Limb (tissue), 2 donors: ENCODE measurements around the gene IRGQ.
"Not testable (repeated sequence)": the region's sequence is repeated elsewhere in the genome, so short reads cannot be mapped to it uniquely, and the experiment has no call there.

Experiments used
- DNase-seq, 2 donors: peaks; one replicate each; pipeline ENCODE4 v3.0.0-alpha.2; 2016; ENCODE audit errors: extremely low spot score in 2 of 2

Gene IRGQ

DNA sequence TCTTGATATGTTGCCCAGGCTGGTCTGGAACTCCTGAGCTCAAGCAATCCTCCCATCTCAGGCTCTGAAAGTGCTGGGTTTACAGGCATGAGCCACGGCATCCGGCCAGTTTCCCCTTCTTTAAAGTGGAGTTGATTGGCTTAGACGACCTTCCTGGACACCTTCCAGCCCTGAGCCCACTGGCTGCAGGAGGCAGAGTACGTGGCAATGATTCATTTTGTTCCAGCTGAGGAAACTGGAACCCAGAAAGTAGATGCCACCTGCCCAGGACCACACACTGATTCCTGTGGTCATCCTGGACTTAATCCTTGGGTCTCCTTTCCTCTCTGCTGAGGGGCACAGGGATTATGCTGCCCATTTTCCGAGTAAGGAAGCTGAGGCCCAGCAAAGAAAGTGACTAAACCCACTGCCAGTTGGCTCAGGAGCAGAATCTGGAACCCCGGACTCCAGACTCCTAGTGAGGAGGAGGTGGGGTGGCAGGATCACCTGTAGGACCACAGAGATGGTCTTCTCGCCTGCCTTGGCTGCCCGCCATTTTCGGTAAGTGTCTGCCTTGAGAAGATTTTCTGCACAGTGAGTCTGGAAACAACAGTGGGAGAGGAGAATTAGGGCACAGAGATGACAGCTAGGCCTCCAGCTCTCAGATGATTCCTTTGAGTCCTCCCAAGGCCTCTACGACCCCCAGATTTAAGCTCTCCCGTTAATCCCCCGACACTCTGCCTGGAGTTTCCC lies 21.3 kb downstream of the IRGQ start:
- no peak for DNase-seq

DNA sequence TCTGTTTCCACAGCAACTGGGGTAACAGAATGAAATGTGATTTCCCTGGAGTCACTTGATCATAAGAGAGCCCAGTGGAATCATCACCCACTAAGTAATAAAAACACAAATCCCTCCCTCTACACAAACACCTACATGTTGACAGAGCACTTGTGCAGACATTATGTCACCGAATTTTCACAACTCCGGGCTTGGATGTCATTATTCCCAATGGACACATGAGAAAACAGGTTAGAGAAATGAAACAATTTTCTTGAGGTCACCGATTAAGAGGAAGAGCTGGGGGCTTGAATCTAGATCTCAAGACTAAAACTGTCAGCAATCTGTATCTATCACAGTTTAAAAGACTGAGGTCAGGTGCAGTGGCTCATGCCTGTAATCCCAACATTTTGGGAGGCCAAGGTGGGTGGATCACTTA lies 23.8 kb downstream of the IRGQ start:
- no peak for DNase-seq

- DNase-seq, result no peak
Observed at GRCh38 chr19:43570174-43570791, 25.7 kb downstream of the IRGQ start.

GRCh38 chr19:43569657-43570056 lies 26.3 kb downstream of the IRGQ start:
- no peak for DNase-seq

- DNase-seq, result no peak
Observed at GRCh38 chr19:43564800-43565199, 31.1 kb downstream of the IRGQ start.

- no peak for DNase-seq
Observed at GRCh38 chr19:43563816-43564457, 32.0 kb downstream of the IRGQ start.

GRCh38 chr19:43562698-43563241 lies 33.2 kb downstream of the IRGQ start:
- no peak for DNase-seq

GRCh38 chr19:43562226-43562697 lies 33.7 kb downstream of the IRGQ start:
- DNase-seq, result no peak

DNA sequence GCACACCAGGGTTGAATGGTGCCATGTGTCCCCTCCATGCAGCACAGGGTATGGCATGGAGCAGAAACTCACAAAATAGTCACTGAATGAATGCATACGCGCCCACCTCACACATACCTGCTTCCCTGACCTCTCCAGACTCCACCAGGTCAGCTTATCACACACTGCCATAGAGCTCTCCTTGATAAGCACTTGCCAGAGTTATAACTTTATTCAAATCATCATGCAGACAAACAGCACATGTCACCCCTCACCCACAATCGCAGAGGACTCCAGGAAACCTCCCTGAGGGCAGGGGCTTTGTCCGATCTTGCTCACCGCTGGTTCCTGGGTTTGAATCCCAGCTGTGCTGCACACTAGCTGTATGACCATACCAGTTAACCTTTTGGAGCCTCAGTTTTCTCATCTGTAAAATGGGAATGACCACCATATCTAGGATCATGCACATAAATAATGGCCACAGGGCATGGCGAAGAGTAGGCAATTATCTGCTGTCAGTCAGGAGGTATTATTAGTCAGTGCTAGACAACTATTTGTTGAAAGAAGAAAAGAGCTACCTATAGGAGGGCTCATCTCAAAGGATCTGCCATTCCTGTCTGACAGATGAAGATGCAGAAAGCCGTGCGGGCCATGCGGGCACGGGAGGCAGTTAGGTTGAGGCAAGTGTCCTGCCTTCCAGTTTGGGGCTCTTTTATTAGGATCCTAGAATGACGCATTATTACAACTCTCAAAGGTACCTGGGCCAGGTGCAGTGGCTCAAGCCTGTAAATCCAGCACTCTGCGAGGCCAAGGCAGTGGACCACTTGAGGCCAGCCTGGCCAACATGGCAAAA lies 34.6 kb downstream of the IRGQ start:
- DNase-seq, result no peak

GRCh38 chr19:43560687-43561086 lies 35.2 kb downstream of the IRGQ start:
- DNase-seq, result no peak

- DNase-seq, result peak in 1 of 2 donors; percentile 83
Observed at GRCh38 chr19:43555185-43555770, 40.7 kb downstream of the IRGQ start.

DNA sequence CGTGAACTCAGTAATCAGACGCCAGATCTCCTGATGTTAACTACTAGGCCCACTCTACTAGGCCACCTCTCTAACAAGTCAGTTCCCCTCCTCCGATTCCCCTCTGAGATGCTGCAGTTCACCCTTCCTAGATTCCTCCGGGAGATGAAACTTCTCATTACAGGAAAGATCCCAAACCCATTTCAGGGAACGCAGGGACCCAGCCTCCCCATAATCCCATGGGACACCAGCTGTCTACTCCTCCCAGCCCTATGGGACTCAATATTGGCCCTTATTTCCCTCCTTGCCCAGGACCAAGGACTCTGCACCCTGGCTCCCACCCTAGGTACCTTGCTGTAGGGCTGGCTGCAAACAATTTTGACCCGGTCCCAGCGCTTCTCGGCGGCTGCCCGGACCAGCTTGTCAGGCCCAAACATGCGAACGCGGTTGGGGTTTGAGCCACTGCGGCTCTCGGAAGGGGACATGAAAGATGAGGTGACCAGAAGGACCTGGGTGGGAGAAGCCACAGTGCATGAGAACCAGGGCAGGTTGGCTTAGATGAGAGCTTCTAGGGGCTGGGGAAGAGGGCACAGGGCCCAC lies 41.5 kb downstream of the IRGQ start:
- no peak for DNase-seq

- no peak for DNase-seq
Observed at GRCh38 chr19:43553656-43554055, 42.3 kb downstream of the IRGQ start.

GRCh38 chr19:43552616-43553015 lies 43.3 kb downstream of the IRGQ start:
- no peak for DNase-seq

- DNase-seq, result no peak
Observed at GRCh38 chr19:43552198-43552450, 43.8 kb downstream of the IRGQ start.

DNA sequence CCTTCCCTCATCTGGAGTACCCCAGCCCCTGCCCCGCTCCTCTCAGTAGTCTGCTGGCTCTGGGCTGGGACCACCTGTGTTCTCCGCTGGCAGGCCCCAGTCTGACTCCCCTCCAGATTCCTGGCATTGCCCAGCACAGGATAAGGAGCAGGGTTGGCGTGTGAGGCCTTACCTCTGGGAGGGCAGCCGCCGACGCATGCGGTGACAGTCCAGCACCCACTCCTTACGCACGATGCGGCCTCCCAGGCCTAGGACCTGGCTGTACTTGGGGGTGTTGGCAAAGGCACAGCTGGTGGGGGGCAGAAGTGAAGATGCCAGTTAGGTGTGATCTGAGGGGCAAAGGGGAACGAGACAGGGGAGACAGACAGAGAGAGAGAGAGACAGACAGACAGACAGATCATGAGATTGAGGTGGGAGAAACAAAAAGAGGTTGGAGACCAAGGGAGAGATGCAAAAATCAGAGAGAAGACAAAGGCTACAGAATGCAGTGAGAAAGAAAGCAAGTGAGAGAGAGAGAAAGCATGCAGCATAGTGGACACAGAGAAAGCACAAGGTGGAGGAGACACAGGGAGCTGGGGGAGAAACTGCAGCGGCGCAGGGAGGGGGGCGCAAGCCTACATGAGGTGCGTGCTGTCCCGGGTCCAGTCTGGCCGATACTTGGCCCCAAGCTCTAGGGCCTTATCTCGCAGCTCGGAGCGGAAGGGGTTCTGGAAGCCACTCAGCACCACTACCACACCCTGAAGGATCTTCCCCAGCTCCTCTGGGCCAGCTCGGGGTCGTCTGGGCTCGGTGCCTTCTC lies 44.3 kb downstream of the IRGQ start:
- DNase-seq, result no peak

DNA sequence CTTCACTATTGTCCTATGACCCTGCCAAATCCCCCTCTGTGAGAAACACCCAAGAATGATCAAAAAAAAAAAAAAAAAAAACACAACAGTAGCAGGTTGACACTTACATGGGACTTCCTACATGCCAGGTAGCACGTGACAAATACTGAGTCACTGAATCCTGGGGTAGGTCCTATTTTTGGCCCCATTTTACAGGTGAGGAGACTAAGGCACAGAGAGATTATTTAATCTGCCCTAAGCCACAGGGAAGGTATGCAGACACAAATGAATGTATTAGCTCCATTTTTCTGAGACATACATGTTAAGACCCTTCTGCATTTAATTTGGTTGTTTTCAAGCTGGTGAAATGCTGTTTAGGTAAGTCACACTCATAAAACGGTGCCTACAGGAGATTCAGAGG lies 47.2 kb downstream of the IRGQ start:
- no peak for DNase-seq

GRCh38 chr19:43547926-43548325 lies 48.0 kb downstream of the IRGQ start:
- not testable (repeated sequence) for DNase-seq

GRCh38 chr19:43546581-43546980 lies 49.4 kb downstream of the IRGQ start:
- DNase-seq, result no peak

GRCh38 chr19:43545981-43546380 lies 50.0 kb downstream of the IRGQ start:
- no peak for DNase-seq
